H9 (cell line): ENCODE measurements around the gene LIX1L. TPM values are rescaled to one million over a fixed set of nuclear protein-coding genes. Genes with fewer than 3 reads are reported as not detected.

Experiments
- DNase-seq: peaks from one replicate; pipeline ENCODE4 v3.0.0-alpha.2; 2017
- H2AFZ ChIP-seq: one replicate; pipeline ENCODE4 v1.6.1; 2013; ENCODE audit warnings: mild to moderate bottlenecking, low read length, control low read depth, moderate library complexity
- H2AK5ac ChIP-seq: 2 replicates; pipeline ENCODE4 v1.6.1; 2013; ENCODE audit warnings: low read length, control low read depth, mixed read lengths; ENCODE audit not compliant: insufficient read length
- H2BK120ac ChIP-seq: one replicate; pipeline ENCODE4 v1.6.1; 2013; ENCODE audit warnings: low read depth, mild to moderate bottlenecking, low read length, control low read depth, inconsistent platforms; ENCODE audit not compliant: poor library complexity, severe bottlenecking
- H2BK12ac ChIP-seq: 2 replicates; pipeline ENCODE4 v1.6.1; 2013; ENCODE audit warnings: low read length, control low read depth, mixed read lengths, low read depth; ENCODE audit not compliant: insufficient read length
- H2BK15ac ChIP-seq: 2 replicates; pipeline ENCODE4 v1.6.1; 2013; ENCODE audit warnings: low read depth, low read length, control low read depth
- H2BK20ac ChIP-seq: one replicate; pipeline ENCODE4 v1.6.1; 2013; ENCODE audit warnings: low read depth, mild to moderate bottlenecking, low read length, control low read depth, inconsistent platforms; ENCODE audit not compliant: poor library complexity, severe bottlenecking
- H2BK5ac ChIP-seq: 2 replicates; pipeline ENCODE4 v1.6.1; 2013; ENCODE audit warnings: low read length, control low read depth, mixed read lengths; ENCODE audit not compliant: insufficient read length
- H3K14ac ChIP-seq: 2 replicates; pipeline ENCODE4 v1.6.1; 2013; ENCODE audit warnings: low read length, control low read depth; ENCODE audit not compliant: insufficient read depth
- H3K18ac ChIP-seq: 2 replicates; pipeline ENCODE4 v1.6.1; 2013; ENCODE audit warnings: low read depth, mild to moderate bottlenecking, mixed read lengths, low read length, control low read depth; ENCODE audit not compliant: insufficient read length
- H3K23ac ChIP-seq: 2 replicates; pipeline ENCODE4 v1.6.1; 2013; ENCODE audit warnings: low read length, control low read depth, mixed read lengths, low read depth; ENCODE audit not compliant: insufficient read length
- H3K23me2 ChIP-seq: 2 replicates; pipeline ENCODE4 v1.6.1; 2013; ENCODE audit warnings: low read depth, mild to moderate bottlenecking, mixed read lengths, low read length, control low read depth; ENCODE audit not compliant: insufficient read length, poor library complexity, severe bottlenecking
- H3K27ac ChIP-seq: 2 replicates; pipeline ENCODE4 v1.5.1; 2013; ENCODE audit warnings: low read length, control low read depth, mixed read lengths, low read depth; ENCODE audit not compliant: insufficient read length
- H3K27me3 ChIP-seq: 2 replicates; pipeline ENCODE4 v1.6.1; 2013; ENCODE audit warnings: low read length, control low read depth, inconsistent platforms; ENCODE audit not compliant: insufficient read depth
- H3K4ac ChIP-seq: 2 replicates; pipeline ENCODE4 v1.6.1; 2013; ENCODE audit warnings: low read depth, mild to moderate bottlenecking, control low read depth, inconsistent platforms, low read length, moderate library complexity
- H3K4me1 ChIP-seq: 2 replicates; pipeline ENCODE4 v1.6.1; 2013; ENCODE audit warnings: low read length, control low read depth, inconsistent platforms; ENCODE audit not compliant: insufficient read depth
- H3K4me2 ChIP-seq: 2 replicates; pipeline ENCODE4 v1.6.1; 2013; ENCODE audit warnings: low read length, control low read depth, mixed read lengths; ENCODE audit not compliant: insufficient read length, insufficient read depth
- H3K56ac ChIP-seq: 2 replicates; pipeline ENCODE4 v1.6.1; 2013; ENCODE audit warnings: low read depth, mild to moderate bottlenecking, mixed read lengths, low read length, control low read depth; ENCODE audit not compliant: insufficient read length
- H3K79me1 ChIP-seq: 2 replicates; pipeline ENCODE4 v1.6.1; 2013; ENCODE audit warnings: low read depth, mild to moderate bottlenecking, moderate library complexity, low read length, control low read depth, inconsistent platforms; ENCODE audit not compliant: insufficient read depth, poor library complexity, severe bottlenecking
- H3K79me2 ChIP-seq: 2 replicates; pipeline ENCODE4 v1.6.1; 2013; ENCODE audit warnings: low read length, control low read depth, inconsistent platforms; ENCODE audit not compliant: insufficient read depth
- H3K9ac ChIP-seq: 2 replicates; pipeline ENCODE4 v1.6.1; 2013; ENCODE audit warnings: low read length, control low read depth, mixed read lengths; ENCODE audit not compliant: insufficient read length; ENCODE audit errors: extremely low read depth
- H3K9me3 ChIP-seq: one replicate; pipeline ENCODE4 v1.6.1; 2013; ENCODE audit warnings: low read depth, low read length, inconsistent platforms; ENCODE audit not compliant: control insufficient read depth
- H3T11ph ChIP-seq: one replicate; pipeline ENCODE4 v1.6.1; 2013; ENCODE audit warnings: mild to moderate bottlenecking, low read length, control low read depth, inconsistent platforms
- H4K20me1 ChIP-seq: one replicate; pipeline ENCODE4 v1.6.1; 2013; ENCODE audit not compliant: control insufficient read depth, insufficient read length, insufficient read depth
- H4K5ac ChIP-seq: 2 replicates; pipeline ENCODE4 v1.6.1; 2013; ENCODE audit warnings: low read depth, mild to moderate bottlenecking, mixed read lengths, low read length, control low read depth; ENCODE audit not compliant: insufficient read length
- H4K8ac ChIP-seq: replicated peaks from 2 replicates; pipeline ENCODE4 v1.6.1; 2013; ENCODE audit warnings: low read length, control low read depth, mixed read lengths, low read depth; ENCODE audit not compliant: insufficient read length
- H4K91ac ChIP-seq: 2 replicates; pipeline ENCODE4 v1.6.1; 2013; ENCODE audit warnings: low read depth, mild to moderate bottlenecking, moderate library complexity, mixed read lengths, low read length, control low read depth; ENCODE audit not compliant: insufficient read length
- H3K27ac Mint-ChIP-seq, 3 experiments: 2 replicates in 2 of 3; 3 replicates in 1 of 3; pipeline ENCODE4 v1.8.0; 2020 to 2021; ENCODE audit warnings: mixed read lengths in 3 of 3, mild to moderate bottlenecking in 1 of 3, moderate library complexity in 1 of 3
- H3K27me3 Mint-ChIP-seq: 2 replicates; pipeline ENCODE4 v1.8.0; 2021; ENCODE audit warnings: low read depth, mild to moderate bottlenecking, moderate library complexity, mixed read lengths
- H3K36me3 Mint-ChIP-seq, 3 experiments: 2 replicates in 2 of 3; 3 replicates in 1 of 3; pipeline ENCODE4 v1.8.0; 2020 to 2021; ENCODE audit warnings: low read depth in 3 of 3, mixed read lengths in 3 of 3; ENCODE audit not compliant: insufficient read depth in 1 of 3
- H3K4me1 Mint-ChIP-seq, 2 experiments: 2 replicates each; pipeline ENCODE4 v1.8.0; 2020; ENCODE audit warnings: mixed read lengths in 2 of 2
- H3K4me3 Mint-ChIP-seq, 2 experiments: 2 replicates in 1 of 2; 3 replicates in 1 of 2; pipeline ENCODE4 v1.8.0; 2020 to 2021; ENCODE audit warnings: mild to moderate bottlenecking in 2 of 2, mixed read lengths in 2 of 2, moderate library complexity in 1 of 2
- H3K9me3 Mint-ChIP-seq, 2 experiments: 2 replicates in 1 of 2; 3 replicates in 1 of 2; pipeline ENCODE4 v1.8.0; 2020; ENCODE audit warnings: mild to moderate bottlenecking in 2 of 2, mixed read lengths in 2 of 2, moderate library complexity in 1 of 2
- CTCF ChIP-seq: fragments of 200-600 bp; sonication (generic); conservative IDR thresholded peaks from 3 replicates; pipeline ENCODE4 v1.8.0; 2021; ENCODE audit warnings: antibody characterized with exemption, mild to moderate bottlenecking
- WGBS: extraction: QIAGEN DNeasy Blood & Tissue Kit; methylation state at CpG from one replicate; pipeline ENCODE4 v1.1.7; 2013; ENCODE audit warnings: missing lambda C conversion rate, low lambda C conversion rate, mixed read lengths; ENCODE audit not compliant: insufficient read length; ENCODE audit errors: extremely low coverage; 5-methylcytosine and 5-hydroxymethylcytosine counted together
- total RNA-seq: library from RNA; stranded (reverse); gene quantifications from 2 replicates; pipeline ENCODE4 v1.2.1, GENCODE V29; 2021

Gene LIX1L
- total RNA-seq, 1 experiment from 2014 or later, result 5.9 TPM

GRCh38 chr1:145884675-145885074 lies 73.1 kb downstream of the LIX1L start:
- Histone ChIP-seq H4K8ac (no peak overlapping the region), H2BK120ac (no peak overlapping the region), H3K9me3 (no peaks in the 10 kb centered on the region), H3K23ac (no peak overlapping the region), H4K91ac (no peak overlapping the region), H3K79me2 (no peaks in the 10 kb centered on the region), H4K5ac (no peak overlapping the region), H3K18ac (no peak overlapping the region), H3K79me1 (no peaks in the 10 kb centered on the region), H3T11ph (no peak overlapping the region), H3K27me3 (peaks cover 8% of the 10 kb centered on the region; the same call in 1 of the 2 replicates), H2AK5ac (no peak overlapping the region), H4K20me1 (no peaks in the 10 kb centered on the region), H3K27ac (no peak overlapping the region), H3K4me2 (no peak overlapping the region), H3K14ac (no peak overlapping the region), H3K56ac (no peak overlapping the region), H3K4me1 (peaks cover under 1% of the 10 kb centered on the region; the same call in 1 of the 2 replicates), H3K23me2 (peaks cover 7% of the 10 kb centered on the region), H2BK5ac (no peak overlapping the region), H3K9ac (no peak overlapping the region), H2BK15ac (no peak overlapping the region), H3K4ac (no peak overlapping the region), H2AFZ (no peak overlapping the region), H2BK12ac (no peak overlapping the region), H2BK20ac (no peak overlapping the region)
- Mint-ChIP-seq H3K9me3 (no peaks in the 10 kb centered on the region), H3K36me3 (no peaks in the 10 kb centered on the region), H3K4me1 (peaks cover 32 to 41% of the 10 kb centered on the region in 2 experiments), H3K4me3 (peak overlapping the region in 1 of 2 experiments; percentile 40; a peak in 2 of 5 replicates), H3K27ac (no peak overlapping the region), H3K27me3 (peaks cover 33% of the 10 kb centered on the region)
- DNase-seq, result no peak
- no peak for TF ChIP-seq CTCF
- no CpG with 5 or more reads among the region's 1 CpG for WGBS

Other genes with a start within 250 kb of the LIX1L start
- not detected in 2 replicates for gene CD160, start 238.5 kb downstream of the LIX1L start, total RNA-seq
- 10.8 and 11.0 TPM in 2 replicates for gene RNF115, start 133.9 kb downstream of the LIX1L start, total RNA-seq
- 33.4 and 37.2 TPM in 2 replicates for gene POLR3C, start 133.8 kb downstream of the LIX1L start, total RNA-seq
- gene NUDT17, start 112.4 kb downstream of the LIX1L start, total RNA-seq, result 3.0 and 4.0 TPM in 2 replicates
- gene PIAS3, start 98.9 kb downstream of the LIX1L start, total RNA-seq, result 33.9 TPM in 2 replicates
- 0.18 and 0.28 TPM in 2 replicates for gene ANKRD35, start 72.2 kb downstream of the LIX1L start, total RNA-seq
- 0.04 and 0.09 TPM in 2 replicates for gene ITGA10, start 48.0 kb downstream of the LIX1L start, total RNA-seq
- 11.2 and 13.7 TPM in 2 replicates for gene PEX11B, start 39.3 kb downstream of the LIX1L start, total RNA-seq
- gene RBM8A, start 30.5 kb downstream of the LIX1L start, total RNA-seq, result 298 and 306 TPM in 2 replicates
- gene ANKRD34A, start 6.6 kb upstream of the LIX1L start, total RNA-seq, result 0.20 and 0.39 TPM in 2 replicates
- 6.0 and 7.9 TPM in 2 replicates for gene POLR3GL, start 6.7 kb upstream of the LIX1L start, total RNA-seq
- gene TXNIP, start 38.6 kb upstream of the LIX1L start, total RNA-seq, result 20.8 and 23.2 TPM in 2 replicates
- gene HJV, start 63.7 kb upstream of the LIX1L start, total RNA-seq, result not detected in 2 replicates
- gene NBPF10, start 186.8 kb upstream of the LIX1L start, total RNA-seq, result 0.35 and 0.50 TPM in 2 replicates